ENCODE data around the gene RNF4.

Gene RNF4

DNA sequence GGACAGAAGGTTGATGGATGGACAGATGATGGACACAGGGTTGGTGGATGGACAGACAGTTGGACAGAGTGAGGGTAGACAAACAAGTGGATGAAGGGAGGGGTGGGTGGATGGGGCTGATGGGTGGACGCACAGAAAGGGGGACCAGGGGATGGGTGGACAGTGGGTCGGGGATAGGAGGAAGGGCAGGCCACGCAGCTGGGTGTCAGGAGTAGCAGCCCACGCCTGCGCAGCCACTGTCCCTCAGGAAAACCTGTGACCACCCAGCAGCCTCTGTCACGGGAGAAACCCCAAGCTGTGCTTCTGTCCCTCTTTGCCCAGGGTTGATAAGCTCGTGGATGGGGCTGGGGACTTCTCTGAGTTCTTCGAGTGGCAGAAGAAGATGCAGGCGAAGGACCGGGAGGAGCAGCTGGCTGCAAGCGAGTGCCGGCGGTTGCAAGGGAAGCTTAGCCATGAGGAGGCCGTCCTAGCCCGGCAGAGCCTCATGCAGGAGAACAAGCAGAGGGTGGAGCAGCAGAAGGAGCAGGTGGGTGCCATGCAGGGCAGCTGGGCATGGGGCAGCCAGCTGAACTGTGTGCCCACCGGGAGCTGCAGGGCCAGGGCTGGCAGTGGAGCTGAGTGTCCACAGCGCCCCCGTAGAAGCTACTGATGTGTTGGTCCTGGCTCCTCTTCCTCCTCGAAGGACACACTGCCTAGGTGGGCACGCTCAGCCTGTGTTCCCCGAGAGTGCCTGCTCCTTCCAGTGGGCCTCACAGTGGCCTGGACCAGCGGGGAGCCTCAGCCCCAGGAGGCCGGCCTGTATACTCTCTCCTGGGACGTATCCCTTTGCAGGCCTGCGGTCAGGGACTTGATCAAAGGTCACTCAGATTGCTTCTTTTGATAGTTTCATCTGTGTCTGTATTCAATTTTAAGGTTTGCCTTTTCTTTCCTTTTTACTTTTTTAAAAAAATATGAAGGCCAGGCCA is 16.8 kb upstream of the RNF4 start:
- H3K27ac ChIP-seq: no peak overlapping the region
- TF ChIP-seq, protein P1, sequence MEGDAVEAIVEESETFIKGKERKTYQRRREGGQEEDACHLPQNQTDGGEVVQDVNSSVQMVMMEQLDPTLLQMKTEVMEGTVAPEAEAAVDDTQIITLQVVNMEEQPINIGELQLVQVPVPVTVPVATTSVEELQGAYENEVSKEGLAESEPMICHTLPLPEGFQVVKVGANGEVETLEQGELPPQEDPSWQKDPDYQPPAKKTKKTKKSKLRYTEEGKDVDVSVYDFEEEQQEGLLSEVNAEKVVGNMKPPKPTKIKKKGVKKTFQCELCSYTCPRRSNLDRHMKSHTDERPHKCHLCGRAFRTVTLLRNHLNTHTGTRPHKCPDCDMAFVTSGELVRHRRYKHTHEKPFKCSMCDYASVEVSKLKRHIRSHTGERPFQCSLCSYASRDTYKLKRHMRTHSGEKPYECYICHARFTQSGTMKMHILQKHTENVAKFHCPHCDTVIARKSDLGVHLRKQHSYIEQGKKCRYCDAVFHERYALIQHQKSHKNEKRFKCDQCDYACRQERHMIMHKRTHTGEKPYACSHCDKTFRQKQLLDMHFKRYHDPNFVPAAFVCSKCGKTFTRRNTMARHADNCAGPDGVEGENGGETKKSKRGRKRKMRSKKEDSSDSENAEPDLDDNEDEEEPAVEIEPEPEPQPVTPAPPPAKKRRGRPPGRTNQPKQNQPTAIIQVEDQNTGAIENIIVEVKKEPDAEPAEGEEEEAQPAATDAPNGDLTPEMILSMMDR (conservative IDR thresholded peaks at IDR 0.05): no peak
- TF ChIP-seq ZFX (IDR thresholded peaks at IDR 0.05): no peak

DNA sequence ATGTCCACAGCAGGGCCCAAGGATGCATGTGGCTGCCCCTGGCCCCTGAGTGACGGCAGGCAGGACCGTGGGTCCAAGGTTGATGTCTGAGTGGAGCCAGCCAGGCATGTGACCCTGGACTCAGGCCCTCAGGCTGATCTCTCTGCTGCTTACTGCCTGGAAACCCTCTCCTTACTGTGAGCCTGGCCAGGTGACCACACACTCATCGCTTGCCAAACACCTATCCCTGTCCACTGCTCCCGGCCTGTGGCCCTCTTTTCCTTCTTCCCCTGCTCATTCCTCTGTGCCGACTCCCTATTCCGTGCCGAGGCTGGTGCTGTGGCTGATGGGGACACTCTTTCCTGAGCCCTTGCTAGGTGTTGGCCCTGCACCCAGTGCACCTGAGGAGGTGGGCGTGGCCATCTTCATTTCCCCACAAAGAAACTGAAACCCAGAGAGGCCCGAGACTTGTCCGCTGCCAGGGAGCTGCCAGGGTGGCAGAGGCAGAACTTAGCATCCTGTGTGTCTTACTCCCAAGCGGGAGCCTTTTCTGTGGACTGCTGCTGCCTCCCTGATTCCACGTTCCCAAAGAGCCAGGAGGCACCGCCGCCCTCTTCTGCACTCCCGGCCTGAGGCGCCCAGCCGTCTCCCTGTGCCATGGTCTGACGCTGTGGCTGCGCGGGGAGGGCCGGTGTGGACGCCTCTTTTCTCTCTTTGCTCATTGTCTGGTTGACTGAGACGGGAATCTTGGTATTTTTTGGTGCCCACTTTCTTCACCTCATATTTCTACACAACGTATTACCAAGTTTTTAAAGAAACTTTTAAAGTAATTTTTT is 11.2 kb upstream of the RNF4 start:
- TF ChIP-seq ZFX (IDR thresholded peaks at IDR 0.05): no peak
- TF ChIP-seq, protein P1 (conservative IDR thresholded peaks at IDR 0.05): no peak
- no peak overlapping the region for H3K27ac ChIP-seq

DNA sequence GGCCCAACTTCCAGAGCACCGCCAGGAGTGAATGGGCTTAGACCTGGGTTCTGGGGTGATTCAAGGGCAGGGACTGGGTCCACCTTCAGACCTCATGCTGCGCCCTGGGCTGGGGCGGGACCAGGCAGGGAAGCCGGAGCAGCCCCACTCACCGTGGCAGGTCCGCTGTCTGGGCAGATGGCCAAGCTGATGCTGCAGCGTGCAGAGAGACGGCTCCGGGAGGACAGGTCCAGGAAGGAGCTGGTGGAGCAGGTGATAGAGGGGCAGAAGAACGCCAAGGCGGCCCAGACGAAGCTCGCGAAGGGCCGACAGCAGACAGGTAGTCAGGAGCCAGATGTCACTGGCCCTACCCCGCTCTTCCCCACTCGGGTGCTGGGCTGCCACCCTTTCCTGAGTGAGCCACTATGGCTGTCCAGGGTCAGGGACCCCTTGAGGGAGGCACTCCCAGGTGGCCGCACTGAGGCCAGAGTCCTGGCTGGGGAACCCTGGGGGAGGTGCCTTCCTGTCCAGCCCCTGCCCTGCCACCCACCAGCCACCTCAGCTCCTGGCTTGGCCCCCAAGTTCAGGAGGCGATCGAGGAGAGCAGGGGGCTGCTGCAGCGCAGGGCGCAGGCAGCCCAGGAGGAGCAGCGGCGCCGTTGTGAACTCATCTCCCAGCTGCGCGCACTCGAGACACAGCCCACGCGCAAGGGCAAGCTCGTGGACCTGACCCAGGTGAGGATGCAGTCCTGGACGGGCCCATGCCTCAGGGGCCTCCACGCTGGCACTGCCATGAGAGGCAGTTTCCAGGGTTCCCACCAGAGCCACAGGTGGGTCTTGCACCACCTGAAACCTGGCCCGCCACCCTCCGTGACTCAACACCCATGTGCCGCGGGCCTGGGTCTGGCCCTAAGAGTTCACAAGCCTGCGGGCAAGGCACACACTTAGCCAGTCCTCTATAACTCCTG is 10.1 kb upstream of the RNF4 start:
- H3K27ac ChIP-seq: no peak overlapping the region
- no peak for TF ChIP-seq ZFX (IDR thresholded peaks at IDR 0.05)
- TF ChIP-seq, protein P1 (conservative IDR thresholded peaks at IDR 0.05): no peak

DNA sequence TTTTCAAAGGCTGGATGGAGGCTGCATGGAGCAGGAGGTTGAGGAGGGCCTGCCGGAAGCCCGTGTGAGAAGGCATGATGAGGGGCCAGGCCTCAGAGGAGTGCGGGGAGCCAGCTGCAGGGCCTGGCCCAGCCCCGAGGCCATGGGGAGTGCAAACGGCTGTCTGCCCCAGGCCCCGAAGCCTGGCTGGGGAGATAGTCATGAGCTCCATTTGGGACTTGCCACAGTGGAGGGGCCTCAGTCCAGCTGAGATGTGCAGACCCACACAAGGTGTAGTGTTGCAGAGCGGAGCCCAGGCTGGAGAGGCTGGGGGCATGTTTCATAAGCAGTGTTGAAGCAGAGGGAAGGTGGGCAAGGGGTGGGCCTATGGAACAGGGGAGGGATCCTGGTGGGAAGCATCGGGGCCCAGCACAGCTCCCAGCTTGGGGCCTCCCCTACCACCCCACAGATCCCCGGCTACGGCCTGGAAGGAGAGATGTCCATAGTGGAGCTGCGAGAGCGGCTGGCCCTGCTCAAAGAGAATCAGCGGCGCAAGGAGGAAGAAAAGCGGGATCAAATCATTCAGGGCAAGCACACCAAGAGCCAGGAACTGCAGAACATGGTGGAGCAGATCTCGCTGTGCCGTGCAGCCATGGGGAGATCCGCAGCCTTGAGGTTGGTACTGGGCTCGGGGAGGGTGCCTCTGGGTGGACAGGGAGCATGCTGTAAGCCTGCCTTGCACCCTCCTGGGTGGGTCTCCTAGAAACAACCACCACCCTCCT is 9.1 kb upstream of the RNF4 start:
- TF ChIP-seq, protein P1 (conservative IDR thresholded peaks at IDR 0.05): no peak
- H3K27ac ChIP-seq: no peak overlapping the region

DNA sequence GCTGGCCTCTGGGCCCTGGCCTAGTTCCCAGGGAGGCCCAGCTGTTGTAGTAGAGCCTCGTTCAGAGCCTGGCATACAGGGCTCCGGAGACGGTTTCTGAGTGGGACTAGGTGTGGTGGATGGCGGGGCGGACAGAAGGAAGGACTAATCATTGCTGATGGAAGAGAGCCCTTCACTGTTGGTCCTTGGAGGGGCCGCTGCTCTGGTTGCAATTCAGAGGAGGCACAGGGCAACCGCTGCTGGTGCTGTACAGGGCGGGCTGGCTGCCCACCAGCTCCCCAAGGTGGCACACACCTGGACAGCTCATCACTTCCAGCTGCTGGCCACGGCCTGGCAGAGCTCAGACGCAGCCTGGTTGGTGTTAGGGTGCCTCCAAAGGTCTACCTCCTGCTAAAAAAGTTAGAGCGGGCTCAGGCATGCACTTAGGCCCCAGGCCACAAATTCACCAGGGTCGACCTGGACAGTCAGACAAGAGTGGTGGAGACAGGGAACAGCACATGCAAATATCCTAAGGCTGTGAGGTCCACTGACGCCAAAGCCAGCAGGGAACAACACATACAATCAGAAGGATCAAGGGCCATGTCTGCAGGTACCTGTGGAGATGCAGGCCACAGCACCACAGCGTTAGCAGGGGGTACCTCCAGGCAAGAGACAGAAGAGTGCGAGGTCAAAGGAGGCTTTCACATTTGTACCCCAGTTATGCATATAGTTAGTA is 7.5 kb upstream of the RNF4 start:
- TF ChIP-seq, protein P1 (conservative IDR thresholded peaks at IDR 0.05): no peak
- no peak for TF ChIP-seq ZFX (IDR thresholded peaks at IDR 0.05)
- H3K27ac ChIP-seq: no peak overlapping the region; the same call in 1 of the 2 replicates

Data from C4-2B (cell line).